Spleen (tissue), 7 donors: ENCODE measurements around the gene SETDB2.

ENCODE experiments used
- CTCF ChIP-seq, 11 experiments: fragments of 200-600 bp in 7 of 11; fragments of 450-650 bp in 4 of 11; sonication (generic) in 4 of 11; IDR thresholded peaks in 8 of 11; conservative IDR thresholded peaks in 3 of 11; 1 replicate in 7 of 11; 2 replicates in 4 of 11; pipeline versions ENCODE4 v1.4.0 to v1.8.0; 2016 to 2021; ENCODE audit warnings: antibody characterized with exemption in 11 of 11, inconsistent platforms in 4 of 11, mild to moderate bottlenecking in 1 of 11
- POLR2A ChIP-seq, 3 donors: fragments of 450-650 bp; IDR thresholded peaks; one replicate each; pipeline ENCODE4 v1.5.1; 2017; ENCODE audit warnings: antibody characterized with exemption in 3 of 3, mild to moderate bottlenecking in 1 of 3
- POLR2AphosphoS5 ChIP-seq, 3 donors: sonication (generic); formaldehyde crosslinking; IDR thresholded peaks; one replicate each; pipeline ENCODE4 v1.5.1; 2017; ENCODE audit warnings: antibody characterized with exemption in 3 of 3
- donor health status: DM: no; HTN: no; CAD: no; lungs with moderate emphysema.
- donor health status: DM: no; HTN: no; CAD: no.
- donor health status: DM: no; HTN: no; CAD: no.

- no peak for TF ChIP-seq CTCF (IDR thresholded peaks at IDR 0.05 in 8 of 11, conservative IDR thresholded peaks at IDR 0.05 in 3 of 11)
- TF ChIP-seq POLR2AphosphoS5 (IDR thresholded peaks at IDR 0.05), result no peak
- TF ChIP-seq POLR2A (IDR thresholded peaks at IDR 0.05), result no peak
These were observed 32.7 kb upstream of the SETDB2 start for GRCh38 chr13:49411353-49411752.
